PC-3 (cell line): ENCODE data around the gene ANGPTL8. TPM values are rescaled to one million over a fixed set of nuclear protein-coding genes. Genes with fewer than 3 reads are reported as not detected.

Experiments used
- ATAC-seq: fragments of 200-7000 bp; cut with Tn5 transposase; 2 replicates; pipeline ENCODE4 v1.9.1; 2020; ENCODE audit warnings: mild to moderate bottlenecking, moderate library complexity
- BruUV-seq: library from RNA; stranded (reverse); fragments of 400-500 nt; replicated peaks from 2 replicates; lab custom pipeline; 2021; lab: Mats Ljungman, UMichigan
- CTCF ChIA-PET: fragments of 300-600 bp; sonication (Branson Sonifier 250); formaldehyde crosslinking; loops from one replicate; lab custom pipeline; 2022; ENCODE audit warnings: antibody characterized with exemption; lab: Charles Lee
- POLR2A ChIA-PET: fragments of 300-600 bp; sonication (Branson Sonifier 250); formaldehyde crosslinking; loops from one replicate; lab custom pipeline; 2022; ENCODE audit warnings: antibody characterized with exemption; ENCODE audit not compliant: unreplicated experiment; lab: Charles Lee
- DNase-seq: peaks from one replicate; pipeline ENCODE4 v3.0.0-alpha.2; 2015
- H2AFZ ChIP-seq: fragments of 300-600 bp; sonication (generic); 2 replicates; pipeline ENCODE4 v1.6.0; 2016; ENCODE audit warnings: antibody characterized with exemption, low read length
- H3F3A ChIP-seq: fragments of 300-600 bp; sonication (generic); one replicate; pipeline ENCODE4 v1.6.0; 2017; ENCODE audit warnings: antibody characterized with exemption, low read length, control low read depth, mild to moderate bottlenecking; ENCODE audit not compliant: unreplicated experiment
- H3K27ac ChIP-seq: fragments of 300-600 bp; sonication (generic); 2 replicates; pipeline ENCODE4 v1.5.1; 2016; ENCODE audit warnings: mild to moderate bottlenecking, low read length
- H3K27me3 ChIP-seq: fragments of 300-600 bp; sonication (generic); 2 replicates; pipeline ENCODE4 v1.6.1; 2016; ENCODE audit warnings: low read length, mixed read lengths
- H3K36me3 ChIP-seq: fragments of 300-600 bp; sonication (generic); 2 replicates; pipeline ENCODE4 v1.6.1; 2016; ENCODE audit warnings: low read depth, mixed run types, low read length, mixed read lengths
- H3K4me1 ChIP-seq: fragments of 300-600 bp; sonication (generic); 2 replicates; pipeline ENCODE4 v1.5.1; 2016; ENCODE audit warnings: low read length; ENCODE audit not compliant: insufficient read depth
- H3K4me2 ChIP-seq: fragments of 300-600 bp; sonication (generic); 2 replicates; pipeline ENCODE4 v1.6.0; 2016; ENCODE audit warnings: low read length
- H3K4me3 ChIP-seq: fragments of 300-600 bp; sonication (generic); 2 replicates; pipeline ENCODE4 v1.5.1; 2016; ENCODE audit warnings: mild to moderate bottlenecking, low read length, mixed read lengths
- H3K79me2 ChIP-seq: fragments of 300-600 bp; sonication (generic); 2 replicates; pipeline ENCODE4 v1.6.1; 2017; ENCODE audit warnings: low read length, mixed read lengths
- H3K9ac ChIP-seq: fragments of 300-600 bp; sonication (generic); 2 replicates; pipeline ENCODE4 v1.6.0; 2016; ENCODE audit warnings: mild to moderate bottlenecking, low read length
- H3K9me2 ChIP-seq: fragments of 300-600 bp; sonication (generic); replicated peaks from 2 replicates; pipeline ENCODE4 v1.6.1; 2016; ENCODE audit warnings: mixed run types, low read length, mixed read lengths
- H3K9me3 ChIP-seq: fragments of 300-600 bp; sonication (generic); 2 replicates; pipeline ENCODE4 v1.6.1; 2016; ENCODE audit warnings: low read length, mixed read lengths
- H4K20me1 ChIP-seq: fragments of 300-600 bp; sonication (generic); 2 replicates; pipeline ENCODE4 v1.6.1; 2016; ENCODE audit warnings: low read length, mixed read lengths
- CTCF ChIP-seq: fragments of 300-600 bp; sonication (generic); conservative IDR thresholded peaks from 2 replicates; pipeline ENCODE4 v1.5.1; 2017; ENCODE audit warnings: antibody characterized with exemption, low read depth, mild to moderate bottlenecking, low read length
- EZH2 ChIP-seq: fragments of 300-600 bp; sonication (generic); IDR thresholded peaks from one replicate; pipeline ENCODE4 v1.6.1; 2017; ENCODE audit warnings: antibody characterized with exemption, mild to moderate bottlenecking, low read length; ENCODE audit not compliant: unreplicated experiment
- EZH2phosphoT487 ChIP-seq: fragments of 300-600 bp; sonication (generic); IDR thresholded peaks from 2 replicates; pipeline ENCODE4 v1.6.1; 2018; ENCODE audit warnings: mild to moderate bottlenecking, antibody characterized with exemption, low read length, borderline replicate concordance
- intact Hi-C: fragments of 100-400 bp; cut with micrococcal nuclease; formaldehyde crosslinking; loops from 2 replicates; pipeline ENCODE4 v1.9.0; 2023
- total RNA-seq: library from RNA; depleted of rRNA; stranded (reverse); fragments of >200 nt; gene quantifications from 2 replicates; pipeline ENCODE4 v1.2.3, GENCODE V29; 2014

ANGPTL8 gene
- total RNA-seq, 1 experiment from 2014 or later = not detected

DNA sequence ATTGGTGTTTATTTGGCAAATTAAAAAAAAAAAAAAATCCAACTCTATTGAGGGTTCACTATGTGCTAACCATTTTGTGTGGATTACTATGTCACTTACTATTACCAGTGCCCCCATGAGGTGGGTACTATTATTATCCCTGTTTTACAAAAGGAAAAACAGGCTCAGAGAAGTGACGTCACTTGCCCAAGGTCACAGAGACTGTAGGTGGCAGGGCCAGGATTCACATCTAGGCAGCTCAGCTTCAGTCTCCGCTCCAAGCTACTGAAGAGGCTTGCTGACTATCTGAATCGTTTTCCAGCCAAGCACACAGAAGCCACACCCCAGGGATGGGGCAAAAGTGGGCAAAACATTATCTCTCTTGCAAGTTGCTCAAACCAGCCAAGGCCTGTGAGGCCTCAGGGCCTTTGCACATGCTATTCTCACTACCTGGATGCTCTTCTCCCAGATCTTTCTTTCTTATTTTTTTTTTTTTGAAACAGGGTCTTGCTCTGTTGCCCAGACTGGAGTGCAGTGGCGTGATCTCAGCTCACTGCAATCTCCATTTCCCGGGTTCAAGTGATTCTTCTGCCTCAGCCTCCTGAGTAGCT lies 4.8 kb upstream of the ANGPTL8 start:
- DNase-seq = peak; percentile 23
- peak; percentile 32; the same call in 1 of the 2 replicates for ATAC-seq
- Histone ChIP-seq H3K9me3 (no peaks in the 10 kb centered on the region), H3F3A (no peaks in the 10 kb centered on the region), H3K4me1 (no peaks in the 10 kb centered on the region), H3K9me2 (no peaks in the 10 kb centered on the region), H3K4me2 (no peak overlapping the region), H3K79me2 (no peaks in the 10 kb centered on the region), H3K9ac (no peak overlapping the region), H3K27ac (no peak overlapping the region), H4K20me1 (no peaks in the 10 kb centered on the region), H2AFZ (no peak overlapping the region), H3K4me3 (no peak overlapping the region), H3K36me3 (peaks cover 5% of the 10 kb centered on the region), H3K27me3 (no peaks in the 10 kb centered on the region)
- TF ChIP-seq CTCF (peak; percentile 40), EZH2phosphoT487 (no peak), EZH2 (no peak)
- CTCF ChIA-PET = no interaction called here
- intact Hi-C loops = no loop called here
- no TSS peak for BruUV-seq
- POLR2A ChIA-PET = no interaction called here

- ATAC-seq = no peak
- CTCF ChIA-PET = no interaction called here
- Histone ChIP-seq H3K36me3 (peaks cover 5% of the 10 kb centered on the region), H3K27me3 (no peaks in the 10 kb centered on the region), H3K79me2 (no peaks in the 10 kb centered on the region), H3K27ac (no peak overlapping the region), H3K4me2 (no peak overlapping the region), H3K9ac (no peak overlapping the region), H3K9me2 (no peaks in the 10 kb centered on the region), H3K4me1 (no peaks in the 10 kb centered on the region), H2AFZ (no peak overlapping the region), H3K9me3 (no peaks in the 10 kb centered on the region), H3F3A (no peaks in the 10 kb centered on the region), H4K20me1 (no peaks in the 10 kb centered on the region), H3K4me3 (no peak overlapping the region)
- intact Hi-C loops = no loop called here
- TF ChIP-seq CTCF = no peak
- TF ChIP-seq EZH2 = no peak
- TF ChIP-seq EZH2phosphoT487 = no peak
- no TSS peak for BruUV-seq
- DNase-seq = no peak
- POLR2A ChIA-PET = no interaction called here
Observed at GRCh38 chr19:11236324-11237301, 2.8 kb upstream of the ANGPTL8 start.

DNA sequence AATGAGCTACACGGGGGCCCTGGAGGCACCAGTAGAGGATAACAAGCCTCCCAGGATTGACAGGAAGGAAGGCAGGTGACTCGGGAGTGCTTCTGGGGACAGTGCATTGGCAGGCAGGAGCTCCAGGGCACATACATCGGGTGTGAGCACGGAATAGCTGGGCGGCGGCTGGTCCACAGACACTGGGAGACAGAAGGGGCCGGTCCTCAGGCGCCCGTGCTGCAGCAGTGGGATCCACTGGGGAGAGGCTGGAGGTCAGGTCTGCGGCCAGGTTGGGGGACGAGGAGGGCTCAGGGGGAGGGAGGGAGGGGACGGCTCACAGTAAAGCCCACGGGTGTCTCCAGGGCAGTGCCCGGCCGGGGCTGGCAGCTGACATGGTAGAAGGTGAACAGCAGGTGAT lies 2.1 kb upstream of the ANGPTL8 start:
- Histone ChIP-seq H3K4me2 (no peak overlapping the region), H3K4me3 (no peak overlapping the region), H3K9me2 (no peaks in the 10 kb centered on the region), H3K4me1 (no peaks in the 10 kb centered on the region), H3F3A (no peaks in the 10 kb centered on the region), H3K27me3 (no peaks in the 10 kb centered on the region), H3K79me2 (no peaks in the 10 kb centered on the region), H3K36me3 (peaks cover 5% of the 10 kb centered on the region), H4K20me1 (no peaks in the 10 kb centered on the region), H2AFZ (no peak overlapping the region), H3K9me3 (no peaks in the 10 kb centered on the region), H3K27ac (no peak overlapping the region), H3K9ac (no peak overlapping the region)
- intact Hi-C loops = no loop called here
- DNase-seq (no peak), ATAC-seq (0 out of 2 replicates have a peak, but pooled peaks have one; percentile 21)
- no peak for TF ChIP-seq EZH2phosphoT487
- TF ChIP-seq EZH2 = no peak
- no peak for TF ChIP-seq CTCF
- no TSS peak for BruUV-seq
- ChIA-PET CTCF (no interaction called here), POLR2A (no interaction called here)
